Stimulated activated CD8-positive, alpha-beta memory T cell treated with anti-CD3 and anti-CD28 coated beads, Interleukin-2, amount 100 ng/mL, for 1 hour (primary cell): ENCODE results near the gene MORN5.
"Not testable (repeated sequence)": the region's sequence is repeated elsewhere in the genome, so short reads cannot be mapped to it uniquely, and the experiment has no call there.

ENCODE experiments used
- DNase-seq, 2 donors: peaks; one replicate each; pipeline ENCODE4 v3.0.0-alpha.2; 2020; ENCODE audit warnings: low read depth in 2 of 2

Gene MORN5

GRCh38 chr9:122159026-122159924, at the start of gene MORN5, which contains the start of gene NDUFA8:
Gene MORN5 (plus strand): TSS chr9:122159908. CDS start chr9:122159973, 65 bp downstream.
Gene NDUFA8 (minus strand): TSS chr9:122159779. CDS start chr9:122159677, 102 bp downstream.
- DNase-seq: peak; percentile 89 to 94

GRCh38 chr9:122110100-122110833, 49.4 kb upstream of the MORN5 start:
- DNase-seq: no peak

DNA sequence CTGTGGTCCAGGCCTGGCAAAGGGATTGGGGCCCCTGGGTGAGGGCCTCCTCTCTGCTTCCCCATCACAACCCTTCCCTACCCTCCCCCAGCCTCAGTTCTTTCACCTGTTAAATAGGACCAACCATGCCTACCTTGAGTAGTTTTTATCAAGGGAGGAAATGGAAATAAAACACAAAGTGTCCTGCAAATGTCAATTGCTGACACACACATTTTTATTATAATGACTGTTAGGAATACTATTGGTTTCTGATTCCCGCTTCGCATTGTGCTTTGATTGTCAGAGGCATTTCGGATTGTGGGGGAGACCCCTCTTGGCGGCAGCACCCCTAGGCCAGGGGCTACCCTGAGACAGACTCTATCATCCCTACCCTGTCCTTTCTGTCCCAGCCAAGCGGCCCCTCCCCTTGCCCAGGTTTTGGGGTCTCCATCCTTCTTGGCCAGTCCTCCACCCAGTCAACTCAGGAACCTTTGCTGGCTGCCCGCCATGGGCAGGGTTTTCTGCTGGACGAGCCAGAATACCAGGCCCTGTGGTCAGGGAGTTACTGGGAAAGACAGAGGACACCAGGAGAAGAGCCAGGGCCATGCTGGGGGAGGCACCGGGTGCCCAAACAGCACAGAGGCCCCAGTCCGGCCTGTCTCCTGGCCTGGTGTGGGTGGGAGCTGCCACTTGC, 48.2 kb upstream of the MORN5 start:
- no peak for DNase-seq

DNA sequence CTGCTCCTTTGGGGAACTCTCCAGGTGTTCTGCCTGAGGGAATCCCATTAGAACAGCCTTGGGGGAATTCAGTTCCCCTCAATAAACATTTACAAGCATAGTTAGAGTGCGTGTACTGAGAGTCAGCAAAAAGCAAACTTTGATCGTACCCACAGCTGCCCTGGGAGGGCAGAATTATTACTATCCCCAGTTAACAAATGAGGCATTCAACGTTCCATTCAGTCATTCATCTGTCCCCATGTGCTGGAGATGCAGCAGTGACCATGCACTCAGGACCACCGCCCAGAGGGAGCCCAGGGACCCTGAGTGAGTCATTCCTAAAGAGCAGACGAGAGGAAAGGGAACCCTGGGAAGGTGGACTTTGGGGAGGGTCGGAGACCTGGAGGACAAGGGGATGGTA, 47.5 kb upstream of the MORN5 start:
- DNase-seq: no peak

- no peak for DNase-seq
Observed at GRCh38 chr9:122113574-122113973, 46.1 kb upstream of the MORN5 start.

- no peak for DNase-seq
Observed at GRCh38 chr9:122115176-122116035, 44.3 kb upstream of the MORN5 start.

DNA sequence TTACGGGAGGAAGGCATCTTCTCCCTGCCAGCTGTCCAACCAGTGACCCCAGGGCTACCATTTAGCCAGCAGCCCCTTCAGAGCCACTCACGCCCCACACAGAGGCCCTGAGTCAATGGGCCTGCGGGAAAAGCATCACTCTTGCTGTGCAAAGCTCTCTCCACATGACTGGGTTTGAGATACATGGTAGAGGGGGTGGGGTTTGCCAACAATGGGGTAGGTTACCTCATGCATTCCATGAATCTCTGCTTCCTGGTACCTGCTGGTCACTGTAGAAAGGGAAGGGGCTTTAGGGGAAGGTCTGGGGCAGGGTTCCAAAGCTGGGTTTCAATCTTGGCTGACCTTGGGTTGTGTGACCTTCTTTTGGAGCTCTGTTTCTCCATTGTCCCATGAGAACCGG, 43.7 kb upstream of the MORN5 start:
- no peak for DNase-seq

- DNase-seq: no peak
Observed at GRCh38 chr9:122116448-122117173, 43.1 kb upstream of the MORN5 start.

- DNase-seq: not testable (repeated sequence)
Observed at GRCh38 chr9:122117241-122117640, 42.5 kb upstream of the MORN5 start.

- DNase-seq: no peak
Observed at GRCh38 chr9:122118343-122119165, 41.2 kb upstream of the MORN5 start.

DNA sequence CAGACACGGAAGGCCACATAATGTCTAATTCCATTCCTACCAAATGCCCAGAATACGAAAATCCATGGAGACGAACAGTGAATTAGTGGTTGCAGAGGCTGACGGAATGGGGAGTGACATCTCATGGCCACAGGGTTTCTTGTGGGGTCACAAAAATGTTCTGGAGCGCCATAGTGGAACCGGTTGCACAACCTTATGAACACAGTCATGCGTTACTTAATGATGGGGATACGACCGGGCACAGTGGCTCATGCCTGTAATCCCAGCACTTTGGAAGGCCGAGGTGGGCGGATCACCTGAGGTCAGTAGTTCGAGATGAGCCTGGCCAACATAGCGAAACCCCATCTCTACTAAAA, 40.6 kb upstream of the MORN5 start:
- DNase-seq: no peak

DNA sequence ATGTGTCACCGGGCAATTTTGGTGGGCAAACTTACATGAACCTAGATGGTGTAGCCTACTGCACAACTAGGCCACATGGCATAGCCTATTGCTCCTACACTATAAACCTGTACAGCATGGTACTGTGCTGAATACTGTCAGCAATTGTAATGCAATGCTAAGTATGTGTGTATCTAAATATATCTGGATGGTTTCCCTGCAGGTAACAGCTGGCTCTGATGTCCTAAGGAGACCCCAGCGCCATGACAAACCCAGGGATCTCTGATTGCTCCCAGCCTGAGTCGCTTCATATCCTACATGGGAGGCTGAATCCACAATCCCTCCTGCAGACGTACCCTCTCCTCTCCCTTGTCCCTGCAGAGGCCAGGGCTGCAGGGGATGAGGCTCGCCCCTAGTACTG, 40.0 kb upstream of the MORN5 start:
- no peak for DNase-seq

GRCh38 chr9:122120316-122121071, 39.2 kb upstream of the MORN5 start:
- DNase-seq: no peak

GRCh38 chr9:122121391-122121790, 38.3 kb upstream of the MORN5 start:
- DNase-seq: no peak

DNA sequence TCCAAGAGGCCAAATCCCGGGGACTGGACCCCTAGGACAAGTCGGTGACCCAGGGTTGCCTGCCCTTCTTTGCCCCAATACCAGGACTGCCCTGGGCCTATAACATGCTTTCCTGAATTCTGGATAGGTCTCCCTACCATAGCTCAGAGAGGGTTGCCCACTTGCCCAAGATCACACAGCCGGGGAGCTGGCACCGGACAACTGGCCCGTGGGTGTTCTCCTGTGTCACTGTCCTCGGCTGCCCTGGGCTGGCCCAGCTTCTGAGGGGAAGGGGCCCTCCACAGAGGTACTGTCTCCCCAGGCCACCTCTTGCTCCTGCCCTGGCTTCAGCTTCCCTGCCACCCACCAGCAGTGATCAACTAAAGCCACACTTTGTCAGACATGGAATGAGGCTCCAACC, 37.8 kb upstream of the MORN5 start:
- DNase-seq: no peak

GRCh38 chr9:122122468-122122867, 37.2 kb upstream of the MORN5 start:
- DNase-seq: no peak

GRCh38 chr9:122122903-122123632, 36.6 kb upstream of the MORN5 start:
- peak; percentile 48 to 50 for DNase-seq

DNA sequence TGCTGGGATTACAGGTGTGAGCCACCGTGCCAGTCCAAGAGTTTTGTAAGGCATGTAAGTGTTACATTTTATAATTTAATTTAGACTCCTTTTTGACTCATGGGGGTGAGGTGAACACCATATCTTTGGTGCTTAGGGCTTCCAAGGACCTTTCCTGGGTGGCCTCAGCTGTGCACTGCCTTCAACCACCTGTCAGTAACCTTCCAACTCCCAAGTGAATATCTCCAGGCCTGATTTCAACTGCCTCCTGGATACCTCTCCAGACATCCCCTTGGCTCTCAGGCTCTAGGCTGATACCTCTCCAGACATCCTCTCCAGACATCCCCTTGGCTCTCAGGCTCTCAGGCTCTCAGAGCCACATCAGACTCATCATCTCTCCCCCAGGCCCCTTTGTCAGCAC, 35.7 kb upstream of the MORN5 start:
- no peak for DNase-seq
